Endodermal cell (in vitro differentiated cells): ENCODE measurements around the gene RAD23A. TPM values are rescaled to one million over a fixed set of nuclear protein-coding genes. Genes with fewer than 3 reads are reported as not detected.

Experiments used
- DNase-seq: peaks from one replicate; pipeline ENCODE4 v3.0.0-alpha.2; 2017
- H3K27ac ChIP-seq: 2 replicates; pipeline ENCODE4 v1.5.1; 2013; ENCODE audit warnings: mild to moderate bottlenecking, low read depth, low read length, moderate library complexity
- H3K27me3 ChIP-seq: 2 replicates; pipeline ENCODE4 v1.6.1; 2013; ENCODE audit warnings: mild to moderate bottlenecking, low read length, moderate library complexity; ENCODE audit not compliant: insufficient read depth, control insufficient read depth, poor library complexity, severe bottlenecking
- H3K36me3 ChIP-seq: 2 replicates; pipeline ENCODE4 v1.7.0; 2013; ENCODE audit warnings: mild to moderate bottlenecking, low read length, moderate library complexity; ENCODE audit not compliant: control insufficient read depth, insufficient read depth
- H3K4me1 ChIP-seq: one replicate; pipeline ENCODE4 v1.7.0; 2013; ENCODE audit warnings: low read length; ENCODE audit not compliant: control insufficient read depth, insufficient read depth
- H3K4me3 ChIP-seq: 2 replicates; pipeline ENCODE4 v1.5.1; 2013; ENCODE audit warnings: mild to moderate bottlenecking, low read length, moderate library complexity
- H3K9ac ChIP-seq: 2 replicates; pipeline ENCODE4 v1.6.1; 2013; ENCODE audit warnings: mild to moderate bottlenecking, low read length, moderate library complexity; ENCODE audit not compliant: poor library complexity, severe bottlenecking; ENCODE audit errors: extremely low read depth
- H3K9me3 ChIP-seq: 2 replicates; pipeline ENCODE4 v1.6.1; 2013; ENCODE audit warnings: mild to moderate bottlenecking, low read length, moderate library complexity; ENCODE audit not compliant: control insufficient read depth
- H3K27ac Mint-ChIP-seq: 2 replicates; pipeline ENCODE4 v1.8.0; 2020; ENCODE audit warnings: mixed read lengths
- H3K27me3 Mint-ChIP-seq: 2 replicates; pipeline ENCODE4 v1.8.0; 2021; ENCODE audit warnings: mild to moderate bottlenecking, mixed read lengths; ENCODE audit not compliant: insufficient read depth
- H3K36me3 Mint-ChIP-seq: 2 replicates; pipeline ENCODE4 v1.8.0; 2020; ENCODE audit warnings: low read depth, mixed read lengths
- H3K4me1 Mint-ChIP-seq: 2 replicates; pipeline ENCODE4 v1.8.0; 2020; ENCODE audit warnings: mixed read lengths
- H3K4me3 Mint-ChIP-seq: 2 replicates; pipeline ENCODE4 v1.8.0; 2020; ENCODE audit warnings: mild to moderate bottlenecking, moderate library complexity, mixed read lengths
- H3K9me3 Mint-ChIP-seq: 2 replicates; pipeline ENCODE4 v1.8.0; 2020; ENCODE audit warnings: mild to moderate bottlenecking, mixed read lengths
- WGBS, 2 experiments: methylation state at CpG; one replicate each; pipeline versions ENCODE4 v1.1.5 to v1.1.7; 2013; ENCODE audit warnings: missing lambda C conversion rate in 2 of 2, mixed read lengths in 1 of 2; ENCODE audit not compliant: insufficient coverage in 1 of 2, insufficient read length in 1 of 2; 5-methylcytosine and 5-hydroxymethylcytosine counted together
- total RNA-seq, 2 donors: library from RNA; stranded (reverse); fragmentation: NEBNext Ultra II Directional in 1 of 2; extraction: Animal tissue kit (Norgen Biotek cat#: 25700) in 1 of 2; gene quantifications; 2 replicates in 1 of 2; 3 replicates in 1 of 2; pipeline ENCODE4 v1.2.1, GENCODE V29; 2021
- TF ChIP-seq, protein P1 (sequence below): fragments of 200-600 bp; sonication (generic); conservative IDR thresholded peaks from 2 replicates; pipeline ENCODE4 v1.5.0; 2021; ENCODE audit warnings: antibody characterized with exemption, mild to moderate bottlenecking

The RAD23A gene
- total RNA-seq, 2 donors from 2014 or later, result 75.5 to 117 TPM

DNA sequence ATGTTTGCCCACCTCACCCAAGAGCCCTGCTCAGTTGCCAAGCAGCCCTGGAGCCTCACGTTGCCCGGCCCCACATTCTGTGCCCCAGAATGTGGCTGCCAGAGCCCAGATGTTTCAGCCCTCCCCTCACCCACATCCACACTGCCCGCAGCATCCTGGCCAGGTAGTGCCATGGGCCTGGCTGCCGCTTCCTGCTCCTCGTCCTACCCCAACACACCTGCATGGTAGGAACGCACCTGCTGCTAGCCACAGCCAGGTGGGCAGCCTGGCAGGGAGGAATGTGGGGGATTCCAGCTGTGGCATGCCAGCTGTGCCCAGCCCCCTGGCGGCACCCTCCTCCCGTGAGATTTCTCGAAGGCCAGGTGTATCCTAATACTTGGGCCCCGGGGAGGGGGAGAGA, 42.1 kb downstream of the RAD23A start:
- Mint-ChIP-seq H3K4me1 (no peaks in the 10 kb centered on the region), H3K27me3 (peaks cover 27% of the 10 kb centered on the region), H3K4me3 (no peak overlapping the region), H3K36me3 (no peaks in the 10 kb centered on the region), H3K9me3 (no peaks in the 10 kb centered on the region), H3K27ac (no peak overlapping the region)
- Histone ChIP-seq H3K27ac (no peak overlapping the region), H3K36me3 (no peaks in the 10 kb centered on the region), H3K4me1 (no peaks in the 10 kb centered on the region), H3K9me3 (no peaks in the 10 kb centered on the region), H3K27me3 (peaks cover 88% of the 10 kb centered on the region), H3K9ac (no peak overlapping the region), H3K4me3 (no peak overlapping the region)
- WGBS, 2 experiments, result 71% methylated on average over 10 of the region's 10 CpGs; no CpG with 5 or more reads in 1 of the 2 experiments
- TF ChIP-seq, protein P1, sequence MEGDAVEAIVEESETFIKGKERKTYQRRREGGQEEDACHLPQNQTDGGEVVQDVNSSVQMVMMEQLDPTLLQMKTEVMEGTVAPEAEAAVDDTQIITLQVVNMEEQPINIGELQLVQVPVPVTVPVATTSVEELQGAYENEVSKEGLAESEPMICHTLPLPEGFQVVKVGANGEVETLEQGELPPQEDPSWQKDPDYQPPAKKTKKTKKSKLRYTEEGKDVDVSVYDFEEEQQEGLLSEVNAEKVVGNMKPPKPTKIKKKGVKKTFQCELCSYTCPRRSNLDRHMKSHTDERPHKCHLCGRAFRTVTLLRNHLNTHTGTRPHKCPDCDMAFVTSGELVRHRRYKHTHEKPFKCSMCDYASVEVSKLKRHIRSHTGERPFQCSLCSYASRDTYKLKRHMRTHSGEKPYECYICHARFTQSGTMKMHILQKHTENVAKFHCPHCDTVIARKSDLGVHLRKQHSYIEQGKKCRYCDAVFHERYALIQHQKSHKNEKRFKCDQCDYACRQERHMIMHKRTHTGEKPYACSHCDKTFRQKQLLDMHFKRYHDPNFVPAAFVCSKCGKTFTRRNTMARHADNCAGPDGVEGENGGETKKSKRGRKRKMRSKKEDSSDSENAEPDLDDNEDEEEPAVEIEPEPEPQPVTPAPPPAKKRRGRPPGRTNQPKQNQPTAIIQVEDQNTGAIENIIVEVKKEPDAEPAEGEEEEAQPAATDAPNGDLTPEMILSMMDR, result no peak
- peak; percentile 26 for DNase-seq

DNA sequence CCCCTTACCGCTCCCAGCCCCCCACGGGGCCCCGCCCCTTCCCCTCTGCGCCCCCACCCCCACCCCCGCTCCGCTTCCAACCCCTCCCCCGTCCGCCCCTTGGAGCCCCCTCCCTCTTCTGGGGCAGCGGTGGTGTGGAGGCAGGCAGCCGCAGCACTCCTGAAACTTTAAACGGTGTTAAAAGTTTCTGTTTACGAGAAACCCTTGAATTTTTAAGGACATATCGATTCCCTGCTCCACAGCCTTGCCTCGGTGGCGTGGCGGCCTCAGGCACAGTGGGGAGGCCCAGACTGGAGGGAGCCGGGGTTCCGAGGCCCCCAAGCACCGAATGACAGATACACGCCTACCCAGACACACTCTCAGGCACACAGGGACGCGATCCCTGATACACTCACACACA, 44.8 kb downstream of the RAD23A start:
- TF ChIP-seq, protein P1, result no peak
- H3K4me1 Mint-ChIP-seq, result no peaks in the 10 kb centered on the region
- no peaks in the 10 kb centered on the region for H3K9me3 Mint-ChIP-seq
- H3K36me3 Mint-ChIP-seq, result no peaks in the 10 kb centered on the region
- no peak overlapping the region for H3K4me3 ChIP-seq
- H3K27ac ChIP-seq, result no peak overlapping the region
- no peak overlapping the region for H3K4me3 Mint-ChIP-seq
- no peaks in the 10 kb centered on the region for H3K9me3 ChIP-seq
- H3K4me1 ChIP-seq, result no peaks in the 10 kb centered on the region
- WGBS, 2 experiments, result 59 to 61% methylated on average over 5 to 14 of the region's 22 CpGs
- H3K27me3 ChIP-seq, result peaks cover 89% of the 10 kb centered on the region
- no peak overlapping the region for H3K27ac Mint-ChIP-seq
- peaks cover 53% of the 10 kb centered on the region for H3K27me3 Mint-ChIP-seq
- no peaks in the 10 kb centered on the region for H3K36me3 ChIP-seq
- H3K9ac ChIP-seq, result no peak overlapping the region
- no peak for DNase-seq

DNA sequence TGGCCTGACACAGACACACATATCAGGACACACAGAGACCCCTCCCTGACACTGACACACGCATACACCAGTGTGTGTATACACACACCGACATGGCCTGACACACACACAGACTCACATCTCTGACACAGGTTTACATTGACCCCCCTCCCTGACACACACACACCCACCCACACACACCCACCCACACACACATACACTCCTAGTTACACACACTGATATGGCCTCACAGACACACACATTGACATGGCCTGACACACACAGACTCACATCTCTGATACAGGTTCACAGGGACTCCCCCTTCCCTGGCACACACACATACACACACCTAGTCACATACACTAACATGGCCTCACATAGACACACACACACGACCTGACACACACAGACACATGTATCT, 45.2 kb downstream of the RAD23A start:
- Histone ChIP-seq H3K4me3 (no peak overlapping the region), H3K4me1 (no peaks in the 10 kb centered on the region), H3K36me3 (no peaks in the 10 kb centered on the region), H3K9ac (no peak overlapping the region), H3K9me3 (no peaks in the 10 kb centered on the region), H3K27me3 (peaks cover 85% of the 10 kb centered on the region), H3K27ac (no peak overlapping the region)
- TF ChIP-seq, protein P1, result no peak
- no peak overlapping the region for H3K27ac Mint-ChIP-seq
- no peak for DNase-seq
- 68 to 75% methylated on average over 2 to 3 of the region's 3 CpGs for WGBS, 2 experiments
- H3K4me1 Mint-ChIP-seq, result no peaks in the 10 kb centered on the region
- no peak overlapping the region for H3K4me3 Mint-ChIP-seq
- H3K9me3 Mint-ChIP-seq, result no peaks in the 10 kb centered on the region
- H3K27me3 Mint-ChIP-seq, result peaks cover 53% of the 10 kb centered on the region
- H3K36me3 Mint-ChIP-seq, result no peaks in the 10 kb centered on the region
